K562 (cell line): ENCODE measurements around the gene HSPA14. TPM values are rescaled to one million over a fixed set of nuclear protein-coding genes. Genes with fewer than 3 reads are reported as not detected.

Experiments used
- ATAC-seq: fragments of 200-7000 bp; cut with Tn5 transposase; 3 replicates; pipeline ENCODE4 v1.9.1; 2020; ENCODE audit warnings: moderate library complexity
- BruUV-seq: library from RNA; stranded (reverse); fragments of 400-500 nt; replicated peaks from 2 replicates; lab custom pipeline; 2021; lab: Mats Ljungman, UMichigan
- CTCF ChIA-PET: fragments of 300-600 bp; formaldehyde crosslinking; extraction: SDS; loops from one replicate; lab custom pipeline; 2021; ENCODE audit warnings: low intra/inter-chr PET ratio; lab: Yijun Ruan, JAX
- POLR2A ChIA-PET: fragments of 300-600, 350-650 bp; sonication (Branson Sonifier 250); formaldehyde crosslinking; extraction: SDS; loops from one replicate; lab custom pipeline; 2021; ENCODE audit warnings: antibody characterized with exemption, inconsistent platforms; lab: Yijun Ruan, JAX
- DNase-seq, 4 experiments: peaks; one replicate each; pipeline versions ENCODE4 v3.0.0 to v3.0.0-alpha.2; 2011 to 2018; ENCODE audit warnings: low spot score in 3 of 4, mixed read lengths in 3 of 4; ENCODE audit errors: extremely low read depth in 1 of 4
- FAIRE-seq: peaks from 2 replicates; lab custom pipeline; 2011; peaks lifted over from hg19 to GRCh38; lab: Jason Lieb, UNC
- H2AFZ ChIP-seq: 2 replicates; pipeline ENCODE4 v1.6.0; 2011; ENCODE audit warnings: low read depth, low read length, control low read depth, inconsistent platforms
- H3K27ac ChIP-seq: fragments of 200-600 bp; 3 replicates; pipeline ENCODE4 v1.8.0; 2011; ENCODE audit warnings: low read depth, mild to moderate bottlenecking, control low read depth, inconsistent platforms, low read length, moderate library complexity, mixed read lengths; ENCODE audit errors: extremely low read depth
- H3K27me3 ChIP-seq, 2 experiments: fragments of 300-600 bp in 1 of 2; 2 replicates in 1 of 2; 3 replicates in 1 of 2; pipeline versions ENCODE4 v1.6.0 to v1.8.0; 2011; ENCODE audit warnings: inconsistent platforms in 2 of 2, low read length in 2 of 2, mild to moderate bottlenecking in 1 of 2, mixed read lengths in 1 of 2, moderate library complexity in 1 of 2; ENCODE audit not compliant: control insufficient read depth in 2 of 2, insufficient read depth in 2 of 2
- H3K36me3 ChIP-seq: fragments of 300-600 bp; 3 replicates; pipeline ENCODE4 v1.8.0; 2011; ENCODE audit warnings: mild to moderate bottlenecking, low read length, inconsistent platforms; ENCODE audit not compliant: control insufficient read depth, insufficient read depth
- H3K4me1 ChIP-seq, 2 experiments: fragments of 200-600 bp in 1 of 2; replicated peaks in 1 of 2; 2 replicates in 1 of 2; 3 replicates in 1 of 2; pipeline versions ENCODE4 v1.5.1 to v1.8.0; 2011; ENCODE audit warnings: inconsistent platforms in 2 of 2, low read length in 2 of 2, mild to moderate bottlenecking in 1 of 2, mixed read lengths in 1 of 2, moderate library complexity in 1 of 2; ENCODE audit not compliant: control insufficient read depth in 2 of 2, insufficient read depth in 2 of 2
- H3K4me2 ChIP-seq: 2 replicates; pipeline ENCODE4 v1.6.1; 2011; ENCODE audit warnings: low read length, control low read depth, inconsistent platforms, mixed read lengths; ENCODE audit not compliant: insufficient read depth
- H3K4me3 ChIP-seq: fragments of 200-600 bp; sonication (generic), shearing (Covaris generic); 2 replicates; pipeline ENCODE4 v1.5.1; 2016; ENCODE audit warnings: control low read depth, inconsistent platforms
- H3K79me2 ChIP-seq: fragments of 200-600 bp; 3 replicates; pipeline ENCODE4 v1.8.0; 2011; ENCODE audit warnings: low read length, inconsistent platforms; ENCODE audit not compliant: control insufficient read depth, insufficient read depth
- H3K9ac ChIP-seq, 2 experiments: 2 replicates each; pipeline versions ENCODE4 v1.6.0 to v1.6.1; 2011; ENCODE audit warnings: low read depth in 2 of 2, low read length in 2 of 2, control low read depth in 1 of 2, inconsistent platforms in 1 of 2, mild to moderate bottlenecking in 1 of 2, mixed read lengths in 1 of 2; ENCODE audit not compliant: insufficient read depth in 1 of 2
- H3K9me1 ChIP-seq: one replicate; pipeline ENCODE4 v1.6.0; 2011; ENCODE audit warnings: inconsistent platforms, mild to moderate bottlenecking, low read length, moderate library complexity; ENCODE audit not compliant: control insufficient read depth, insufficient read depth
- H3K9me3 ChIP-seq: replicated peaks from 2 replicates; pipeline ENCODE4 v1.5.1; 2011; ENCODE audit warnings: low read depth, low read length, inconsistent platforms; ENCODE audit not compliant: control insufficient read depth, insufficient read depth
- H4K20me1 ChIP-seq: replicated peaks from 2 replicates; pipeline ENCODE4 v1.6.1; 2011; ENCODE audit warnings: low read length, inconsistent platforms, mixed read lengths; ENCODE audit not compliant: control insufficient read depth, insufficient read depth
- FOXJ2 ChIP-seq: fragments of 200-800 bp; sonication (Bioruptor generic); IDR thresholded peaks from 2 replicates; pipeline ENCODE4 v1.6.1; 2016; ENCODE audit warnings: missing genetic modification characterization, missing compliant biosample characterization
- GABPB2 ChIP-seq: fragments of 250-450 bp; sonication (Bioruptor Pico); conservative IDR thresholded peaks from 2 replicates; pipeline ENCODE4 v1.5.1; 2021; ENCODE audit warnings: mild to moderate bottlenecking
- MBD2 ChIP-seq: sonication (generic); IDR thresholded peaks from 2 replicates; pipeline ENCODE4 v1.6.1; 2016; ENCODE audit warnings: low read depth, borderline replicate concordance
- SMAD2 ChIP-seq: fragments of 150-350 bp; IDR thresholded peaks from 2 replicates; pipeline ENCODE4 v1.6.1; 2014; ENCODE audit warnings: low read depth, mild to moderate bottlenecking, low read length
- TBL1XR1 ChIP-seq, 2 experiments: IDR thresholded peaks; 2 replicates each; pipeline ENCODE4 v1.6.1; 2012; ENCODE audit warnings: improper control_type of control experiment in 2 of 2, low read length in 2 of 2, mild to moderate bottlenecking in 1 of 2
- XRCC4 ChIP-seq: IDR thresholded peaks from one replicate; pipeline ENCODE4 v1.6.1; 2011; ENCODE audit not compliant: insufficient read depth, insufficient read length; ENCODE audit errors: extremely low read depth
- ZBED1 ChIP-seq: IDR thresholded peaks from 2 replicates; pipeline ENCODE4 v1.6.1; 2014
- ZBTB17 ChIP-seq: fragments of 450-650 bp; formaldehyde crosslinking; IDR thresholded peaks from 2 replicates; pipeline ENCODE4 v1.4.0; 2020; ENCODE audit warnings: mild to moderate bottlenecking
- ZNF584 ChIP-seq: fragments of 200-800 bp; sonication (Bioruptor generic); IDR thresholded peaks from 2 replicates; pipeline ENCODE4 v1.6.1; 2016; ENCODE audit warnings: low read depth, mild to moderate bottlenecking, missing genetic modification characterization, missing compliant biosample characterization
- WGBS: fragments of 100-300 bp; shearing (Covaris generic); methylation state at CpG from one replicate; pipeline ENCODE4 v1.1.6; 2016; ENCODE audit warnings: low coverage, mixed read lengths; ENCODE audit not compliant: insufficient coverage; ENCODE audit errors: missing lambda C conversion rate; 5-methylcytosine and 5-hydroxymethylcytosine counted together
- in situ Hi-C: fragments of 300-500 bp; cut with MboI; formaldehyde crosslinking; loops from 4 replicates; pipeline ENCODE4 v1.15.0; 2018; ENCODE audit warnings: inconsistent platforms, mixed read lengths
- intact Hi-C: fragments of 100-400 bp; cut with micrococcal nuclease; formaldehyde crosslinking; loops from 2 replicates; pipeline ENCODE4 v1.14.2; 2022
- polyA plus RNA-seq, 8 experiments: library from polyadenylated mRNA; depleted of rRNA in 4 of 8; stranded (reverse) in 5 of 8; unstranded in 3 of 8; fragments of >200 nt; fragmentation: Nextera tagmentation in 2 of 8; fragmentation: Illumina TruSeq in 1 of 8; extraction: Ambion mirVana in 2 of 8; extraction: Trizol in 1 of 8; gene quantifications; 2 replicates each; pipeline versions ENCODE4 v1.2.1 to v1.2.3, GENCODE V29; 2011 to 2014; ENCODE audit warnings: inconsistent platforms in 1 of 8, missing spikeins in 1 of 8
- total RNA-seq, 7 experiments: library from RNA; depleted of rRNA in 6 of 7; stranded (reverse); fragments of >200 nt in 6 of 7; fragmentation: Illumina TruSeq in 2 of 7; extraction: Trizol in 2 of 7; gene quantifications; 2 replicates each; pipeline versions ENCODE4 v1.2.1 to v1.2.3, GENCODE V29; 2011 to 2021; ENCODE audit warnings: low replicate concordance in 1 of 7
- TF ChIP-seq, protein P1 (sequence below): sonication (generic); formaldehyde crosslinking; IDR thresholded peaks from 2 replicates; pipeline ENCODE4 v1.8.1; 2023; ENCODE audit warnings: mild to moderate bottlenecking, missing genetic modification reagents

Gene HSPA14
- total and polyA plus RNA-seq, 9 of the 15 experiments (the other 6 are each of a cell fraction or from before 2014, with no cell fraction given) = 41.9 to 75.0 (median 63.2) TPM

DNA sequence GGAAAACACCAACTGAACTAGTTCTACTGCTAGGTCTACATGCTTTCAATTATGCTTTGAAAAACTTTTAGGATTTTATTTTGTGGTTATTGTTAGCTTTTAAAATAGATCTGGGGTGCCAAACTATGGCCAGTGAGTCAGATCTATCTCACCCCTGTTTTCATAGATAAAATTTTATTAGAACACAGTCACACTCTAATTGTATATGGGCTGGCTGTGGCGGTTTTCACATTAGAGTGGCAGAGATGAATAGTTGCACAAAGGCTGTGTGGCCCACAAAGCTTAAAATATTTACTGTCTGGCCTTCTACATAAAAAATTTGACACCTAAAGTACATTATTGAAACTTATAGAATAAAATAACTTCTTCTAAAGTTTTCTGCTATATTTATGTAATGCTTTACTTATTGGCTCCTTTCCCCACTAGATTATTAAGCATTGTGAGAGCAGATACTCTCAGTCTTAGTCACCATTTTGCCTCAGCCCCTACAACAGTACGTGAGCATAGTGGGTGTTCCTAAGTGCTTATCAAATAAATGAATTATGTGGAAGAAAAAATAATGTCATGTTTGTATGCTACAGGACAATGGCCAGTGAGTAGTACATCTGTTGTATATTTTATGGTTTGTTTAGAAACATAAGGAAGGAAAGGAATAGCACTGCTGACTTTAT lies 35.1 kb downstream of the HSPA14 start:
- TF ChIP-seq TBL1XR1 (IDR thresholded peaks at IDR 0.05; ENCODE audit: low read length in 2 of 2) = no peak
- TF ChIP-seq XRCC4 = no peak
- no peak for TF ChIP-seq ZBTB17 (CRISPR knock-in tag)
- no peak for TF ChIP-seq MBD2
- TF ChIP-seq GABPB2 (CRISPR knock-in tag) = no peak
- TF ChIP-seq, protein P1, sequence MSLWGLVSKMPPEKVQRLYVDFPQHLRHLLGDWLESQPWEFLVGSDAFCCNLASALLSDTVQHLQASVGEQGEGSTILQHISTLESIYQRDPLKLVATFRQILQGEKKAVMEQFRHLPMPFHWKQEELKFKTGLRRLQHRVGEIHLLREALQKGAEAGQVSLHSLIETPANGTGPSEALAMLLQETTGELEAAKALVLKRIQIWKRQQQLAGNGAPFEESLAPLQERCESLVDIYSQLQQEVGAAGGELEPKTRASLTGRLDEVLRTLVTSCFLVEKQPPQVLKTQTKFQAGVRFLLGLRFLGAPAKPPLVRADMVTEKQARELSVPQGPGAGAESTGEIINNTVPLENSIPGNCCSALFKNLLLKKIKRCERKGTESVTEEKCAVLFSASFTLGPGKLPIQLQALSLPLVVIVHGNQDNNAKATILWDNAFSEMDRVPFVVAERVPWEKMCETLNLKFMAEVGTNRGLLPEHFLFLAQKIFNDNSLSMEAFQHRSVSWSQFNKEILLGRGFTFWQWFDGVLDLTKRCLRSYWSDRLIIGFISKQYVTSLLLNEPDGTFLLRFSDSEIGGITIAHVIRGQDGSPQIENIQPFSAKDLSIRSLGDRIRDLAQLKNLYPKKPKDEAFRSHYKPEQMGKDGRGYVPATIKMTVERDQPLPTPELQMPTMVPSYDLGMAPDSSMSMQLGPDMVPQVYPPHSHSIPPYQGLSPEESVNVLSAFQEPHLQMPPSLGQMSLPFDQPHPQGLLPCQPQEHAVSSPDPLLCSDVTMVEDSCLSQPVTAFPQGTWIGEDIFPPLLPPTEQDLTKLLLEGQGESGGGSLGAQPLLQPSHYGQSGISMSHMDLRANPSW (CRISPR knock-in tag) = no peak
- no peak for TF ChIP-seq ZBED1
- TF ChIP-seq ZNF584 (CRISPR knock-in tag) = no peak
- no peak for TF ChIP-seq FOXJ2 (tag)
- no peak for TF ChIP-seq SMAD2
- TF ChIP-seq, all 486 proteins: peak for 0
- Histone ChIP-seq H2AFZ (0 out of 2 replicates have a peak overlapping the region, but pooled peaks have one; percentile 13), H3K36me3 (peaks cover 41% of the 10 kb centered on the region), H3K9ac (peak overlapping the region in 1 of 2 experiments; percentile 5; a peak in 1 of 4 replicates), H3K9me3 (no peaks in the 10 kb centered on the region), H3K27ac (peak overlapping the region; percentile 25; the same call in 1 of the 3 replicates), H3K4me2 (no peak overlapping the region), H3K27me3 (no peaks in the 10 kb centered on the region), H3K9me1 (no peaks in the 10 kb centered on the region), H3K79me2 (peaks cover 20% of the 10 kb centered on the region), H4K20me1 (no peaks in the 10 kb centered on the region), H3K4me3 (no peak overlapping the region), H3K4me1 (peaks cover 2 to 17% of the 10 kb centered on the region in 2 experiments; a peak in 4 of 5 replicates)
- intact Hi-C loops = no loop called here
- in situ Hi-C loops = no loop called here
- CTCF ChIA-PET = no interaction called here
- ATAC-seq (no peak), FAIRE-seq (no peak), DNase-seq (no peak)
- POLR2A ChIA-PET = interaction anchor here (0.5 to 1.3 kb wide), 3 partner anchors 11 to 36 kb away, joined by 3 read pairs; partner anchors contain the start of gene CDNF
- WGBS = 12% methylated on average over 2 of the region's 2 CpGs
- no TSS peak for BruUV-seq
